ENCODE measurements around the gene BICDL1. TPM values are rescaled to one million over a fixed set of nuclear protein-coding genes. Genes with fewer than 3 reads are reported as not detected.
A peak's percentile ranks its signal among the peaks of the same experiment; 100 is the strongest.

Gene BICDL1
- total RNA-seq = not detected in 2 replicates
- 0.19 TPM in 1 of 2 replicates, not detected in the other for polyA plus RNA-seq
- 0.03 TPM in 1 of 2 replicates, not detected in the other for polyA plus RNA-seq (2011; cell fraction: cytosol; rRNA removed)
- 0.04 TPM in 1 of 2 replicates, not detected in the other for polyA plus RNA-seq (2011; cell fraction: nucleus; rRNA removed)
- polyA plus RNA-seq (2012) = not detected in 2 replicates
- 0.23 TPM in 1 of 2 replicates, not detected in the other for polyA minus RNA-seq
- polyA minus RNA-seq (2011; cell fraction: cytosol; rRNA and poly(A)+ RNA removed) = 3.9 TPM
- polyA minus RNA-seq (2011; cell fraction: nucleus; rRNA and poly(A)+ RNA removed) = 0.38 TPM in 1 of 2 replicates, not detected in the other
- percentile 4 among the genes with signal in this experiment for Bru-seq, nascent RNA
- percentile 10 among the genes with signal in this experiment for BruChase-seq, experiment 1, labeled RNA remaining after a 6-hour chase
- BruChase-seq, experiment 2, labeled RNA remaining after a 2-hour chase = percentile 5 among the genes with signal in this experiment
- long read RNA-seq = 0 reads

DNA sequence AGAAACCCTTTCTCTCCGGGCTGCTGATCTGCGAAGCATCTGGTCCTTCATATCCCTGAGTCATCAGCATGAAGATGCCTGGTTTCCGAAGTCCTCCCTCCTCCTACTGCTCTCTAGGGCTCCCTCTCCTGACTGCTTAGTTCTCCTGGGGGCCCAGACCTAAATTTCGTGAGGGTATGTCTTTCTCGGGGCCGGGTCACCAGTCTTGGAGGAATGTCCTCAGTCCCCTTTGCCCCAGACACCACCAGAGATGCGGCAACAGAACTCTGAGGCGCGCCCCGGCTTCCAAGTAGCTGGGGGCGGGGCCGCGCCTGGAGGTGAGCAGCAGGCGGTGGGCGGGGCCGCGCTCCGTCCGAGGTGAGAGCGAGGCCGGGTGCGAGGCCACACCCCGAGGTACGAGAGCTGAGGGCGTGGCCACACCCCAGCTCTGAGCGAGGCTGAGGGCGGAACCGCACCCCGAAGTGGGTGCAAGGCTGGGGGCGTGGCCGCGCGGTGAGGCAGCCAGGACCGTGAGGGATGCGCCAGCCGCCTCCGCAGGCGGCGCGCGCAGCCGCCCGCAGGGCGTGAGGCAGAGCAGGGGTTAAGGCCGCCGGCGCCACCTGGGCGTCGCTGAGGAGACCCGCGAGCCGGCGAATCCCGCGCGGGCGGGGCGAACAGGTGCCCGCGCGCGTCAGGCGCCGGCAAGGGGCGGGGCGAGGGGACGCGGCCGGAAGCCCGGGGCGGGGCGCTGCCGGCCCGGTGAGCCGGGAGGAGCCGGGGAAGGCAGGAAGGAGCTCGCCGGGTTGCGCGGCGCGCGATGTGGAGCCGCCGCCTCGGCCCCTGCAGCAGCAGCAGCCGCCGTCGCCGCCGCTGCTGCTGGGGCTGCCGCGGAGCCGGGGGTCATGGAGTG, at the start of gene BICDL1:
Gene BICDL1 (plus strand): TSS at position 765 of the 889 bp plus-strand sequence. CDS start 633 bp downstream, outside the sequence.
- Histone ChIP-seq H3K36me3 (ENCODE audit: control insufficient read depth in 2 of 2, extremely low read depth in 1 of 2, insufficient read depth in 2 of 2, low read length in 2 of 2) (no peaks in the 10 kb centered on the region), H3K9ac (replicated peaks; ENCODE audit: extremely low read depth, insufficient read depth, low read length) (no peak within 1 kb of the TSS), H3K4me3 (replicated peaks in 1 of 3; ENCODE audit: insufficient read depth in 1 of 3, low read depth in 1 of 3, low read length in 3 of 3) (peak within 1 kb of the TSS in 2 of 3 experiments; percentile 11 to 46), H3K9me3 (replicated peaks; ENCODE audit: control insufficient read depth, insufficient read depth, low read length) (no peaks in the 10 kb centered on the region), H3K27me3 (ENCODE audit: control insufficient read depth in 2 of 2, insufficient read depth in 2 of 2, low read length in 2 of 2) (peaks cover 31 to 44% of the 10 kb centered on the region in 2 experiments), H3K9me1 (replicated peaks; ENCODE audit: control insufficient read depth, extremely low read depth, insufficient read depth, low read length) (no peaks in the 10 kb centered on the region), H3K4me1 (ENCODE audit: control insufficient read depth, extremely low read depth, insufficient read depth, low read length) (no peaks in the 10 kb centered on the region), H4K20me1 (replicated peaks; ENCODE audit: control insufficient read depth, extremely low read depth, insufficient read depth, low read length) (no peaks in the 10 kb centered on the region), H3K4me2 (ENCODE audit: insufficient read depth, low read length) (peak within 1 kb of the TSS; percentile 10), H3K79me2 (ENCODE audit: control insufficient read depth, insufficient read depth, low read length) (no peaks in the 10 kb centered on the region), H3K27ac (ENCODE audit: insufficient read depth, low read depth, low read length) (no peak within 1 kb of the TSS), H2AFZ (ENCODE audit: low read depth, low read length) (peak within 1 kb of the TSS; percentile 15)
- DNase-seq (ENCODE audit: low read depth, low spot score) (peak; percentile 4), FAIRE-seq (no peak)
- dilution Hi-C loops (cut with MboI; ENCODE audit: extremely low pct_ligation_motif_present, low sequenced_read_pairs) = no loop called here
- BruUV-seq (replicated peaks) = no TSS peak
- TF ChIP-seq, protein P1, sequence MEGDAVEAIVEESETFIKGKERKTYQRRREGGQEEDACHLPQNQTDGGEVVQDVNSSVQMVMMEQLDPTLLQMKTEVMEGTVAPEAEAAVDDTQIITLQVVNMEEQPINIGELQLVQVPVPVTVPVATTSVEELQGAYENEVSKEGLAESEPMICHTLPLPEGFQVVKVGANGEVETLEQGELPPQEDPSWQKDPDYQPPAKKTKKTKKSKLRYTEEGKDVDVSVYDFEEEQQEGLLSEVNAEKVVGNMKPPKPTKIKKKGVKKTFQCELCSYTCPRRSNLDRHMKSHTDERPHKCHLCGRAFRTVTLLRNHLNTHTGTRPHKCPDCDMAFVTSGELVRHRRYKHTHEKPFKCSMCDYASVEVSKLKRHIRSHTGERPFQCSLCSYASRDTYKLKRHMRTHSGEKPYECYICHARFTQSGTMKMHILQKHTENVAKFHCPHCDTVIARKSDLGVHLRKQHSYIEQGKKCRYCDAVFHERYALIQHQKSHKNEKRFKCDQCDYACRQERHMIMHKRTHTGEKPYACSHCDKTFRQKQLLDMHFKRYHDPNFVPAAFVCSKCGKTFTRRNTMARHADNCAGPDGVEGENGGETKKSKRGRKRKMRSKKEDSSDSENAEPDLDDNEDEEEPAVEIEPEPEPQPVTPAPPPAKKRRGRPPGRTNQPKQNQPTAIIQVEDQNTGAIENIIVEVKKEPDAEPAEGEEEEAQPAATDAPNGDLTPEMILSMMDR (IDR thresholded peaks at IDR 0.05; ENCODE audit: extremely low read depth in 1 of 2, insufficient read depth in 1 of 2, low read depth in 1 of 2, low read length in 2 of 2) = no peak
- TF ChIP-seq MYC (IDR thresholded peaks at IDR 0.05; ENCODE audit: low read depth, low read length) (no peak), FOS (IDR thresholded peaks at IDR 0.05; ENCODE audit: borderline replicate concordance, insufficient read depth, low read length) (no peak), POLR2A (IDR thresholded peaks at IDR 0.05; ENCODE audit: low read depth, low read length) (no peak), JUN (IDR thresholded peaks at IDR 0.05; ENCODE audit: borderline replicate concordance, insufficient read depth, insufficient read length, low read depth) (no peak)
- intact Hi-C loops (cut with micrococcal nuclease) = loop anchor here (1.0 kb wide), 2 partner anchors 99 to 111 kb away; partner anchors contain the start of gene CIT
- ChIA-PET CTCF (interaction anchor here (1.0 kb wide), 1 partner anchor 98 kb away, joined by 3 read pairs; no protein-coding TSS in a partner anchor), POLR2A (no interaction called here)

All from endothelial cell of umbilical vein (primary cell).